Measurements from ENCODE around the gene ARSI. TPM values are rescaled to one million over a fixed set of nuclear protein-coding genes. Genes with fewer than 3 reads are reported as not detected.

The ARSI gene
- total and polyA plus RNA-seq, 2 of the 4 experiments (the other 2 are of a cell fraction), result 14.8 to 15.2 TPM

GRCh38 chr5:150299571-150300327, 3.0 kb downstream of the ARSI start:
- peak overlapping the region; percentile 1 for H3K56ac ChIP-seq (ENCODE audit: extremely low read depth, insufficient read depth, low read length)
- peak overlapping the region; percentile 33 for H2AK9ac ChIP-seq (replicated peaks; ENCODE audit: low read depth, low read length, poor library complexity)
- peak overlapping the region; percentile 71 for H4K91ac ChIP-seq (ENCODE audit: insufficient read depth, low read depth, low read length)
- peaks cover 40% of the 10 kb centered on the region for H3K9me1 ChIP-seq (ENCODE audit: insufficient read depth, low read length)
- peak overlapping the region; percentile 56 to 63; a peak in 2 of 4 replicates for H4K8ac ChIP-seq (ENCODE audit: low read depth in 2 of 2, low read length in 2 of 2)
- H3K36me3 ChIP-seq (ENCODE audit: control insufficient read depth, insufficient read depth, low read length), result peaks cover 12% of the 10 kb centered on the region; the same call in 1 of the 2 replicates
- peak overlapping the region; percentile 81; the same call in 1 of the 3 replicates for H2BK15ac ChIP-seq (ENCODE audit: low read depth, low read length)
- H3K9me3 ChIP-seq (ENCODE audit: control insufficient read depth, insufficient read depth, low read length), result no peaks in the 10 kb centered on the region
- no peak for TF ChIP-seq CTCF (conservative IDR thresholded peaks at IDR 0.05; ENCODE audit: low read depth, low read length)
- no peak for TF ChIP-seq RCOR1 (IDR thresholded peaks at IDR 0.05; ENCODE audit: insufficient replicate concordance, low read length)
- TF ChIP-seq FOS (IDR thresholded peaks at IDR 0.05; ENCODE audit: low read depth, low read length), result no peak
- TF ChIP-seq MAZ (IDR thresholded peaks at IDR 0.05; ENCODE audit: borderline replicate concordance, low read depth, low read length), result no peak
- TF ChIP-seq ELK1 (IDR thresholded peaks at IDR 0.05; ENCODE audit: borderline replicate concordance, low read depth, low read length), result no peak
- TF ChIP-seq SMC3 (IDR thresholded peaks at IDR 0.05; ENCODE audit: low read depth, low read length), result no peak
- no peak for TF ChIP-seq RFX5 (IDR thresholded peaks at IDR 0.05; ENCODE audit: low read depth, low read length)
- TF ChIP-seq MAFK (IDR thresholded peaks at IDR 0.05; ENCODE audit: low read depth, low read length), result no peak
- TF ChIP-seq POLR2A (IDR thresholded peaks at IDR 0.05; ENCODE audit: low read depth, low read length), result no peak
- no peak for TF ChIP-seq CEBPB (IDR thresholded peaks at IDR 0.05; ENCODE audit: low read depth, low read length)
- no peak for TF ChIP-seq BHLHE40 (IDR thresholded peaks at IDR 0.05; ENCODE audit: low read depth, low read length)
- no peak for TF ChIP-seq CHD1 (IDR thresholded peaks at IDR 0.05; ENCODE audit: low read depth, low read length)
- no peak for TF ChIP-seq USF2 (IDR thresholded peaks at IDR 0.05; ENCODE audit: low read depth, low read length)
- H3K27ac ChIP-seq (ENCODE audit: insufficient read depth, low read length), result peak overlapping the region; percentile 64
- no CpG with 5 or more reads among the region's 6 CpGs for WGBS, 2 experiments (ENCODE audit: extremely low coverage in 2 of 2, insufficient read length in 1 of 2)
- in situ Hi-C loops (cut with MboI; ENCODE audit: low sequenced_read_pairs), result no loop called here
- H3K9ac ChIP-seq (ENCODE audit: low read depth, low read length), result peak overlapping the region; percentile 34; the same call in 1 of the 2 replicates
- peak overlapping the region; percentile 83 for H2AK5ac ChIP-seq (ENCODE audit: low read depth, low read length)
- POLR2A ChIA-PET (ENCODE audit: unreplicated experiment), result no interaction called here
- H2AFZ ChIP-seq (replicated peaks; ENCODE audit: low read length, poor library complexity), result peak overlapping the region; percentile 33
- ATAC-seq (ENCODE audit: low read depth) (no peak), DNase-seq (no peak)
- peaks cover 45% of the 10 kb centered on the region for H3K4me1 ChIP-seq (ENCODE audit: control insufficient read depth, insufficient read depth, low read length)
- peak overlapping the region; percentile 75 for H3K4me2 ChIP-seq (ENCODE audit: low read depth, low read length)
- CTCF ChIA-PET, result no interaction called here
- dilution Hi-C loops (cut with HindIII; ENCODE audit: low sequenced_read_pairs, unreplicated experiment), result no loop called here
- no peak overlapping the region for H3K4me3 ChIP-seq (ENCODE audit: insufficient read depth, low read depth, low read length)
- peaks cover 7 to 48% of the 10 kb centered on the region in 2 experiments; a peak in 3 of 4 replicates for H3K79me1 ChIP-seq (ENCODE audit: low read depth in 1 of 2, low read length in 2 of 2)
- H2BK20ac ChIP-seq (ENCODE audit: low read depth, low read length), result peak overlapping the region; percentile 69
- H3K4ac ChIP-seq (ENCODE audit: low read depth, low read length), result peak overlapping the region; percentile 87
- H2BK120ac ChIP-seq (ENCODE audit: low read depth, low read length), result peak overlapping the region; percentile 80
- H4K5ac ChIP-seq (ENCODE audit: low read depth, low read length), result no peak overlapping the region
- H3K27me3 ChIP-seq (ENCODE audit: control insufficient read depth, insufficient read depth, low read length), result no peaks in the 10 kb centered on the region
- H3K23ac ChIP-seq (ENCODE audit: low read depth, low read length), result peak overlapping the region; percentile 77
- intact Hi-C loops (cut with micrococcal nuclease), result loop anchor here (2.0 kb wide), 1 partner anchor 21 kb away; no protein-coding TSS in a partner anchor
- peak overlapping the region; percentile 79 for H3K14ac ChIP-seq (replicated peaks; ENCODE audit: low read depth, low read length)
- no TSS peak for BruUV-seq (replicated peaks)
- peak overlapping the region; percentile 85 for H2BK5ac ChIP-seq (ENCODE audit: low read depth, low read length, poor library complexity, severe bottlenecking)
- H4K20me1 ChIP-seq (ENCODE audit: insufficient read depth, low read length), result peaks cover 8% of the 10 kb centered on the region; the same call in 1 of the 2 replicates
- H3K18ac ChIP-seq (ENCODE audit: low read depth, low read length), result peak overlapping the region; percentile 75; the same call in 1 of the 2 replicates
